GM23338 (cell line): ENCODE data around the gene RETSAT. TPM values are rescaled to one million over a fixed set of nuclear protein-coding genes. Genes with fewer than 3 reads are reported as not detected.

Source experiments
- ATAC-seq: fragments of 200-7000 bp; cut with Tn5 transposase; 3 replicates; pipeline ENCODE4 v1.9.1; 2020
- DNase-seq: peaks from one replicate; pipeline ENCODE4 v3.0.0-alpha.2; 2015; ENCODE audit warnings: low spot score
- H2AFZ ChIP-seq: fragments of 200-600 bp; sonication (generic); 2 replicates; pipeline ENCODE4 v1.8.0; 2016; ENCODE audit warnings: antibody characterized with exemption, mild to moderate bottlenecking, moderate library complexity
- H3F3A ChIP-seq: fragments of 200-600 bp; sonication (generic); replicated peaks from 2 replicates; pipeline ENCODE4 v1.8.0; 2017; ENCODE audit warnings: antibody characterized with exemption, mixed run types, low read depth
- H3K27ac ChIP-seq: fragments of 200-600 bp; sonication (generic); 2 replicates; pipeline ENCODE4 v1.6.1; 2016; ENCODE audit warnings: low read depth
- H3K27me3 ChIP-seq: fragments of 200-600 bp; sonication (generic); 2 replicates; pipeline ENCODE4 v1.8.0; 2016; ENCODE audit warnings: mild to moderate bottlenecking, mixed run types, moderate library complexity; ENCODE audit not compliant: insufficient read depth
- H3K36me3 ChIP-seq: fragments of 200-600 bp; sonication (generic); 2 replicates; pipeline ENCODE4 v1.8.0; 2016; ENCODE audit warnings: mild to moderate bottlenecking; ENCODE audit not compliant: insufficient read depth
- H3K4me1 ChIP-seq: fragments of 200-600 bp; sonication (generic); 2 replicates; pipeline ENCODE4 v1.8.0; 2016; ENCODE audit warnings: mild to moderate bottlenecking, moderate library complexity; ENCODE audit not compliant: insufficient read depth
- H3K4me2 ChIP-seq: fragments of 200-600 bp; sonication (generic); 2 replicates; pipeline ENCODE4 v1.7.1; 2017; ENCODE audit warnings: mixed run types
- H3K4me3 ChIP-seq: fragments of 200-600 bp; sonication (generic); 2 replicates; pipeline ENCODE4 v1.6.1; 2016; ENCODE audit warnings: mixed run types
- H3K79me2 ChIP-seq: fragments of 200-600 bp; sonication (generic); replicated peaks from 2 replicates; pipeline ENCODE4 v1.8.0; 2017; ENCODE audit warnings: mild to moderate bottlenecking; ENCODE audit not compliant: insufficient read depth
- H3K9me2 ChIP-seq: fragments of 200-600 bp; sonication (generic); 2 replicates; pipeline ENCODE4 v1.8.0; 2017; ENCODE audit not compliant: insufficient read depth
- H4K20me1 ChIP-seq: fragments of 200-600 bp; sonication (generic); replicated peaks from 2 replicates; pipeline ENCODE4 v1.8.0; 2017; ENCODE audit warnings: mild to moderate bottlenecking; ENCODE audit not compliant: insufficient read depth
- H3K27ac Mint-ChIP-seq: 2 replicates; pipeline ENCODE4 v1.8.0; 2020; ENCODE audit warnings: inconsistent platforms, mild to moderate bottlenecking, moderate library complexity, mixed read lengths
- H3K27me3 Mint-ChIP-seq: 3 replicates; pipeline ENCODE4 v1.8.0; 2022; ENCODE audit warnings: low read depth, mild to moderate bottlenecking, moderate library complexity, mixed read lengths, inconsistent platforms; ENCODE audit not compliant: insufficient read depth, poor library complexity
- H3K36me3 Mint-ChIP-seq: 3 replicates; pipeline ENCODE4 v1.8.0; 2021; ENCODE audit warnings: low read depth, mild to moderate bottlenecking, inconsistent platforms, moderate library complexity, mixed read lengths
- H3K4me1 Mint-ChIP-seq: 3 replicates; pipeline ENCODE4 v1.8.0; 2020; ENCODE audit warnings: mild to moderate bottlenecking, inconsistent platforms, mixed read lengths
- H3K4me3 Mint-ChIP-seq: 3 replicates; pipeline ENCODE4 v1.8.0; 2021; ENCODE audit warnings: moderate library complexity, mild to moderate bottlenecking, inconsistent platforms, mixed read lengths
- H3K9me3 Mint-ChIP-seq: 3 replicates; pipeline ENCODE4 v1.8.0; 2020; ENCODE audit warnings: moderate library complexity, mild to moderate bottlenecking, inconsistent platforms, mixed read lengths
- CREB1 ChIP-seq: fragments of 250-450 bp; sonication (Bioruptor Pico); IDR thresholded peaks from 2 replicates; pipeline ENCODE4 v1.5.0; 2020; ENCODE audit warnings: low read depth, mild to moderate bottlenecking, moderate library complexity
- EZH2 ChIP-seq: fragments of 200-600 bp; sonication (generic); IDR thresholded peaks from one replicate; pipeline ENCODE4 v1.8.0; 2017; ENCODE audit warnings: antibody characterized with exemption, mild to moderate bottlenecking, low read depth; ENCODE audit not compliant: unreplicated experiment
- EZH2phosphoT487 ChIP-seq: fragments of 200-600 bp; sonication (generic); IDR thresholded peaks from one replicate; pipeline ENCODE4 v1.8.1; 2018; ENCODE audit warnings: antibody characterized with exemption; ENCODE audit not compliant: unreplicated experiment
- JUNB ChIP-seq: IDR thresholded peaks from one replicate; pipeline ENCODE4 v1.6.1; 2016; ENCODE audit warnings: antibody characterized with exemption; ENCODE audit not compliant: unreplicated experiment
- NANOG ChIP-seq: IDR thresholded peaks from 2 replicates; pipeline ENCODE4 v1.6.1; 2016; ENCODE audit warnings: antibody characterized with exemption, borderline replicate concordance
- POLR2AphosphoS5 ChIP-seq: IDR thresholded peaks from 2 replicates; pipeline ENCODE4 v1.6.1; 2016; ENCODE audit warnings: antibody characterized with exemption, low read depth
- STAT1 ChIP-seq: IDR thresholded peaks from one replicate; pipeline ENCODE4 v1.6.1; 2016; ENCODE audit warnings: antibody characterized with exemption; ENCODE audit not compliant: unreplicated experiment
- ZNF114 ChIP-seq: fragments of 250-450 bp; sonication (Bioruptor Pico); IDR thresholded peaks from 2 replicates; pipeline ENCODE4 v1.5.0; 2020; ENCODE audit warnings: mild to moderate bottlenecking, moderate library complexity
- ZNF462 ChIP-seq: fragments of 250-450 bp; sonication (Bioruptor Pico); IDR thresholded peaks from 2 replicates; pipeline ENCODE4 v1.5.0; 2020; ENCODE audit warnings: mild to moderate bottlenecking, moderate library complexity
- polyA plus RNA-seq: library from polyadenylated mRNA; unstranded; fragments of >200 nt; fragmentation: Nextera tagmentation; extraction: Ambion mirVana; gene quantifications from 2 replicates; pipeline ENCODE4 v1.2.1, GENCODE V29; 2016
- total RNA-seq: library from RNA; depleted of rRNA; stranded (reverse); fragments of >200 nt; shearing (Covaris generic); gene quantifications from 2 replicates; pipeline ENCODE4 v1.2.3, GENCODE V29; 2014
- TF ChIP-seq, protein P1 (sequence below): IDR thresholded peaks from one replicate; pipeline ENCODE4 v1.6.1; 2018; ENCODE audit warnings: antibody characterized with exemption; ENCODE audit not compliant: unreplicated experiment
- TF ChIP-seq, protein P2 (sequence below): IDR thresholded peaks from 2 replicates; pipeline ENCODE4 v1.6.1; 2016; ENCODE audit warnings: antibody characterized with exemption

RETSAT gene
- total and polyA plus RNA-seq, 2 experiments from 2014 or later, result 2.3 to 16.4 TPM

DNA sequence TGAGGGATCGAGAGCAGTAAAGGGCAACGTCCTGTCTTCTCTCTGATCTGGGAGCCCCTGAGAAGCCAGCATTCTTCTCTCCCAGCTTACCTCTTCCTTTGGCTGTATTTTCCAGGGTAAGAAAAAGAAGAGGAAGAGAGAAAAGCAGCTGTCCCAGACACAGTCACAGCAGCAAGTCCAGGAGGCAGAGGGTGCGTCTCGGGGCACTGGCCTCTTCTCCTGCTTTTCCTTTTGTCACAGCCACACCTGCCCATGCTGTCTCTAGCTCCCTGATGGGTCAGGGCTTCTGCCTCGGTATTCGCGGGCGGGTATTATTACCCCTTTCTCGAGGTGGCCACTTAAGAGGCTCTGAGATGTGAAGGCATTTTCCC, 46.8 kb downstream of the RETSAT start (continued):
- TF ChIP-seq ZNF462 (CRISPR knock-in tag) (no peak), EZH2 (no peak), NANOG (no peak), CREB1 (CRISPR knock-in tag) (no peak)

DNA sequence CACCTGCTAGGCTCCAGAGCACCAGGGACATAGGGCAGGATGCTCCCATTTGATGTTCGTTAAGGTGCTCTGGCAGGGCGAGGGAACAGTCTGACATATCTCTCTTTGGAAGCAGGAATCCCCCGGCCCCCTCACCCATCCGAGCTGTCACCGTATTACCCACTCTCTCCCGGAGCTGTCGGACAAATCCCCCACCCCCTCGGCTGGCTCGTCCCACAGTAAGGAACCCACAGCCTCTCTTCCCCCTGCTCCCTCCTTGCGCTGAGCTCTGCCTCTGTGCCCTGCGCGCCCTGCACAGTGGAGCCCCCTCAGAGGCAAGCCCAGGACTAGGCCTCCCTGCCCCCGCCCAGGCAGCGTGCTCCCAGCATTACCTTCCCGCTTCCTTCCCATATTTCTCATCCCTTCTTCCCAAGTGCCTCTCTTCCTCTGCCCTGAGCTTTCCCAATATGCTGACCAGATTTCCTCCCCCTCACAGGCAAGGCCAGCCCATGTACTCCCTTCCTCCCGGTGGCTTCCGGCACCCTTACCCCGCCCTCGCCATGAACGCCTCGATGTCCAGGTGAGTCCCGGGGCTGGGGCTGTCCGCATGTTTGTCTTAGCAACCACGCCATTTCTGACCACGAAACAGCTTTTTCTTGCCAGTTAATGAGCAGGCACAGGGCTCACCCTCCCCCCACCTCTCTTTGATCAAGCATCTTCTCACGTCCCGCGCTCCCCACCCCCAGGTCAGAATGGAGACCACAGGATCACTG, 50.4 kb downstream of the RETSAT start:
- H3K27ac Mint-ChIP-seq, result peak overlapping the region; percentile 52; the same call in 1 of the 2 replicates
- Histone ChIP-seq H3K27me3 (no peaks in the 10 kb centered on the region), H3K79me2 (peaks cover 12% of the 10 kb centered on the region), H3K4me3 (no peak overlapping the region), H3K9me2 (no peaks in the 10 kb centered on the region), H3F3A (peaks cover 30% of the 10 kb centered on the region), H3K4me2 (no peak overlapping the region), H4K20me1 (peaks cover 27% of the 10 kb centered on the region), H3K27ac (no peak overlapping the region), H3K4me1 (peaks cover 8% of the 10 kb centered on the region; the same call in 1 of the 2 replicates), H3K36me3 (peaks cover 22% of the 10 kb centered on the region; the same call in 1 of the 2 replicates), H2AFZ (no peak overlapping the region)
- DNase-seq (no peak), ATAC-seq (no peak)
- H3K4me1 Mint-ChIP-seq, result peaks cover 27% of the 10 kb centered on the region
- peaks cover 77% of the 10 kb centered on the region for H3K36me3 Mint-ChIP-seq
- H3K27me3 Mint-ChIP-seq, result peaks cover 26% of the 10 kb centered on the region
- no peak overlapping the region; the same call in 2 of the 3 replicates for H3K4me3 Mint-ChIP-seq
- no peaks in the 10 kb centered on the region for H3K9me3 Mint-ChIP-seq
- TF ChIP-seq JUNB (no peak), STAT1 (no peak), NANOG (no peak), CREB1 (CRISPR knock-in tag) (no peak), POLR2AphosphoS5 (no peak), ZNF114 (CRISPR knock-in tag) (no peak), EZH2phosphoT487 (no peak), EZH2 (no peak)
- TF ChIP-seq, protein P1, sequence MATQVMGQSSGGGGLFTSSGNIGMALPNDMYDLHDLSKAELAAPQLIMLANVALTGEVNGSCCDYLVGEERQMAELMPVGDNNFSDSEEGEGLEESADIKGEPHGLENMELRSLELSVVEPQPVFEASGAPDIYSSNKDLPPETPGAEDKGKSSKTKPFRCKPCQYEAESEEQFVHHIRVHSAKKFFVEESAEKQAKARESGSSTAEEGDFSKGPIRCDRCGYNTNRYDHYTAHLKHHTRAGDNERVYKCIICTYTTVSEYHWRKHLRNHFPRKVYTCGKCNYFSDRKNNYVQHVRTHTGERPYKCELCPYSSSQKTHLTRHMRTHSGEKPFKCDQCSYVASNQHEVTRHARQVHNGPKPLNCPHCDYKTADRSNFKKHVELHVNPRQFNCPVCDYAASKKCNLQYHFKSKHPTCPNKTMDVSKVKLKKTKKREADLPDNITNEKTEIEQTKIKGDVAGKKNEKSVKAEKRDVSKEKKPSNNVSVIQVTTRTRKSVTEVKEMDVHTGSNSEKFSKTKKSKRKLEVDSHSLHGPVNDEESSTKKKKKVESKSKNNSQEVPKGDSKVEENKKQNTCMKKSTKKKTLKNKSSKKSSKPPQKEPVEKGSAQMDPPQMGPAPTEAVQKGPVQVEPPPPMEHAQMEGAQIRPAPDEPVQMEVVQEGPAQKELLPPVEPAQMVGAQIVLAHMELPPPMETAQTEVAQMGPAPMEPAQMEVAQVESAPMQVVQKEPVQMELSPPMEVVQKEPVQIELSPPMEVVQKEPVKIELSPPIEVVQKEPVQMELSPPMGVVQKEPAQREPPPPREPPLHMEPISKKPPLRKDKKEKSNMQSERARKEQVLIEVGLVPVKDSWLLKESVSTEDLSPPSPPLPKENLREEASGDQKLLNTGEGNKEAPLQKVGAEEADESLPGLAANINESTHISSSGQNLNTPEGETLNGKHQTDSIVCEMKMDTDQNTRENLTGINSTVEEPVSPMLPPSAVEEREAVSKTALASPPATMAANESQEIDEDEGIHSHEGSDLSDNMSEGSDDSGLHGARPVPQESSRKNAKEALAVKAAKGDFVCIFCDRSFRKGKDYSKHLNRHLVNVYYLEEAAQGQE, result no peak
- TF ChIP-seq, protein P2, sequence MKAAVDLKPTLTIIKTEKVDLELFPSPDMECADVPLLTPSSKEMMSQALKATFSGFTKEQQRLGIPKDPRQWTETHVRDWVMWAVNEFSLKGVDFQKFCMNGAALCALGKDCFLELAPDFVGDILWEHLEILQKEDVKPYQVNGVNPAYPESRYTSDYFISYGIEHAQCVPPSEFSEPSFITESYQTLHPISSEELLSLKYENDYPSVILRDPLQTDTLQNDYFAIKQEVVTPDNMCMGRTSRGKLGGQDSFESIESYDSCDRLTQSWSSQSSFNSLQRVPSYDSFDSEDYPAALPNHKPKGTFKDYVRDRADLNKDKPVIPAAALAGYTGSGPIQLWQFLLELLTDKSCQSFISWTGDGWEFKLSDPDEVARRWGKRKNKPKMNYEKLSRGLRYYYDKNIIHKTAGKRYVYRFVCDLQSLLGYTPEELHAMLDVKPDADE, result no peak
